Stimulated activated CD8-positive, alpha-beta memory T cell treated with anti-CD3 and anti-CD28 coated beads, Interleukin-15, amount 100 ng/mL, for 48 hours (primary cell): Measurements from ENCODE around the gene COG8.

ENCODE experiments used
- DNase-seq, 2 donors: peaks; one replicate each; pipeline ENCODE4 v3.0.0-alpha.2; 2020; ENCODE audit warnings: low read depth in 2 of 2

COG8 gene

DNA sequence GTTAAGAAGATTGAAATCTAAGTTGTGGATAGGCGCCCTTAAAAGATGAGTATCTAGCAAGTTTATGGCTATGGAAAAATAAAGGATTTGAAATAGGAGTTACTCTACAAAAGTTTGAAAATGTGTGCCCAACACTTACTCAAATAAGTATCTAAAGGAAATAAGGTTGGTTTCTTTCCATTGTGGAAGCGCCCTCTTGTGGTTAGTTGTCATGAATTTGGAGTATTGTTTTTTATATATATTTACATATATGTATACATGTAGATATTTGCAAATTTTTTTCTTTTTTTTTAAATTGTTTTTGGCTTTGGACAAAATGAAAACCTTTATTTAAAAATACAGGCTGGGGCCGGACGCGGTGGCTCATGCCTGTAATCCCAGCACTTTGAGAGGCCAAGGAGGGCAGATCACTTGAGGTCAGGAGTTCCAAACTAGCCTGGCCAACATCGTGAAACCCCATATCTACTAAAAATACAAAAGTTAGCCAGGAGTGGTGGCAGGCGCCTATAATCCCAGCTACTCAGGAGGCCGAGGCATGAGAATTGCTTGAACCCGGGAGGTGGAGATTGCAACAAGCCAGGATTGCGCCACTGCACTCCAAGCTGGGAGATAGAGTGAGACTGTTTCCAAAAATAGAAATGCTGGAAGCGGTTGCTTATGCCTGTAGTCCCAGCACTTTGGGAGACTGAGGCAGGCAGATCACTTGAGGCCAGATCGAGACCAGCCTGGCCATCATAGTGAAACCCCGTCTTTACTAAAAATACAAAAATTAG lies 52.2 kb downstream of the COG8 start:
- DNase-seq = peak in 1 of 2 donors; percentile 4

DNA sequence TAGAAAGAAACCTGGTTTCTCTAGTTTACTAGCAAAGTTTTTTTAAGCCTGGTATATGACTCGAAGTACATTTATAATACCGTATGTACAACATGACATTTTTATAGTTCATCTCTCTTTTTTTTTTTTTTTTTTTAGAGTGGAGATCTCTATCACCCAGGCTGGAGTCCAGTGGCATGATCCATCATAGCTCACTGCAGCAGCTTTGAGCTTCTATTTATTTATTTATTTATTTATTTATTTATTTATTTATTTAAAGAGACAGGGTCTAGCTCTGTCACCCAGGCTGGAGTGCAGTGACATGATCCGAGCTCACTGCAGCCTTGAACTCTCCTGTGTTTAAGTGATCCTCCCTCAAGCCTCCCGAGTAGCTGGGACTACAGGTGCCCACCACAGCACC lies 54.1 kb downstream of the COG8 start:
- no peak for DNase-seq

DNA sequence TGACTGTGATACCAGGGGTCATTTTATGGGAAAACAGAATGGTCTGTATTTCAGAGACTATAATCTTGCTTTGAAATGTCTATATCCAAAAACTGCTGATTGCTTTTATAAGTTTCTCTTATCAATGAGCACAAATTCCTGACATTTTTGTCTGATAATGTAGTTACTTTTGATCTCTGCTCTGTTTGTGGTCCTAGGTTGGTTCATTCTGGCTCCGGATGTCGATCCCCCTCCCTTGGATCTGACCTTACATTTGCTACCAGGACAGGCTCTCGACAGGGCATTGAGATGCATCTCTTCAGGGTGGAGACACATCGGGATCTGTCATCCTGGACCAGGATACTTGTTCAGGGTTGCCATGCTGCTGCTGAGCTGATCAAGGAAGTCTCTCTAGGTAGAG lies 55.5 kb downstream of the COG8 start:
- DNase-seq = no peak

DNA sequence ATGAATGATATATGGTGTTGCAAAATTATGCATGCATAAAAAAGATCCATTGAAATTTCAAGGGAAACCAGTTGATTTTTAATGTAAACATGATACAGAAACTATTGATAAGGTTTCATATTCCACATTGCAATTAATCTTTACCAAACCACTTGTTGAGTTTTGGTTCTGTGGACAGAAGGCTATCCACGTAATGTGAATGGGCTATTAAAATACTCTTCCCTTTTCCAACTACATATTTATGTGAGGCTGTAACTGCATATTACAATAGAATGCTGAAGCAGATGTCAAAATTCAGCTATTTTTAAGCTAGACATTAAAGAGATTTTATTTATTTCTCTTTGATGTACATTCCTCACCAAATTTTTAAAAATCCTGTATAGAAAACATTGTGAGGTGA lies 62.0 kb downstream of the COG8 start:
- DNase-seq = no peak
